Adipocyte (in vitro differentiated cells): ENCODE results near the gene SOS1.

Experiments
- DNase-seq: peaks from one replicate; pipeline ENCODE4 v3.0.0-alpha.2; 2015; ENCODE audit warnings: low read depth
- H3K27me3 ChIP-seq: replicated peaks from 2 replicates; pipeline ENCODE4 v1.7.0; 2013; ENCODE audit warnings: mild to moderate bottlenecking, low read length, moderate library complexity; ENCODE audit not compliant: control insufficient read depth, insufficient read depth
- H3K36me3 ChIP-seq: 2 replicates; pipeline ENCODE4 v1.7.0; 2013; ENCODE audit warnings: low read length, mild to moderate bottlenecking, moderate library complexity; ENCODE audit not compliant: control insufficient read depth, insufficient read depth, severe bottlenecking
- H3K4me1 ChIP-seq: 2 replicates; pipeline ENCODE4 v1.7.0; 2013; ENCODE audit warnings: mild to moderate bottlenecking, low read length, moderate library complexity; ENCODE audit not compliant: control insufficient read depth, insufficient read depth
- H3K4me3 ChIP-seq: 2 replicates; pipeline ENCODE4 v1.7.0; 2013; ENCODE audit warnings: mild to moderate bottlenecking, low read length, moderate library complexity
- H3K9ac ChIP-seq: 2 replicates; pipeline ENCODE4 v1.7.0; 2013; ENCODE audit warnings: mild to moderate bottlenecking, low read length, moderate library complexity
- H3K9me3 ChIP-seq: 2 replicates; pipeline ENCODE4 v1.7.0; 2013; ENCODE audit warnings: mild to moderate bottlenecking, low read length, moderate library complexity; ENCODE audit not compliant: control insufficient read depth

SOS1 gene

GRCh38 chr2:39095624-39096023, 25.2 kb downstream of the SOS1 start:
- Histone ChIP-seq H3K36me3 (peaks cover 27% of the 10 kb centered on the region), H3K27me3 (no peaks in the 10 kb centered on the region)
- no peak for DNase-seq

DNA sequence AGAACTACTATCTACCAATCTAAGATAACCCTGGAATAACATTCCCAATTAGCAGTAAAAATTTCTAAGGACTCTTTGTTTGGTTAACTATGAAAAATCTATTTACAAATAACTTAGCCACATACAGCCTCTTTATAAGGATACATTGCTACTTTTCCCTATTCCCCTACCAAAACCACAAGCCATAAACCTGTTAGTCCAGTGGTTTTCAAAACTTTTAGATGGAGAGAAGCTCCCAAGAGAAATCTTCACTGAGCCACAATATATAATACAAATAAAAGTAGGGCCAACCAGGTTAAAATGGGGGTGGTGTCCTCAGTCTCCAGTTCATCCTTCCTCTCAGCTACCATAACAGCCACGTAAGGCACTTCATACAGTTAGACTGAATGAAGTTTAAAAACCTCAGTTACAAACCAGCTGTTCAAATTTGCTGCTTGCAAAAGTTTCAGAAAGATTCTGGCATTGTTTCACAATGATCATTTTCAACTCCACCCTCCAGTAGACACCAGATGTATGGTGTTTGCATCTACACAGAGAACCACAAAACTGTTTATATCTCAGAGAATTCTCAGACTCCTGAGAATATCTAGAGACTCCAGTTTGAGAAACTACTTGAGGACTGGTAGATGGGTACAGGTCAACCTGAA, 26.0 kb downstream of the SOS1 start:
- Histone ChIP-seq H3K9ac (no peak overlapping the region), H3K27me3 (no peaks in the 10 kb centered on the region), H3K9me3 (no peaks in the 10 kb centered on the region), H3K4me3 (no peak overlapping the region), H3K36me3 (peaks cover 34% of the 10 kb centered on the region), H3K4me1 (peaks cover 51% of the 10 kb centered on the region)
- DNase-seq = peak; percentile 77

More at GRCh38 chr2:39095624-39096023, 25.2 kb downstream of the SOS1 start:
- Histone ChIP-seq H3K9me3 (no peaks in the 10 kb centered on the region), H3K4me3 (no peak overlapping the region), H3K4me1 (peaks cover 51% of the 10 kb centered on the region), H3K9ac (no peak overlapping the region)

DNA sequence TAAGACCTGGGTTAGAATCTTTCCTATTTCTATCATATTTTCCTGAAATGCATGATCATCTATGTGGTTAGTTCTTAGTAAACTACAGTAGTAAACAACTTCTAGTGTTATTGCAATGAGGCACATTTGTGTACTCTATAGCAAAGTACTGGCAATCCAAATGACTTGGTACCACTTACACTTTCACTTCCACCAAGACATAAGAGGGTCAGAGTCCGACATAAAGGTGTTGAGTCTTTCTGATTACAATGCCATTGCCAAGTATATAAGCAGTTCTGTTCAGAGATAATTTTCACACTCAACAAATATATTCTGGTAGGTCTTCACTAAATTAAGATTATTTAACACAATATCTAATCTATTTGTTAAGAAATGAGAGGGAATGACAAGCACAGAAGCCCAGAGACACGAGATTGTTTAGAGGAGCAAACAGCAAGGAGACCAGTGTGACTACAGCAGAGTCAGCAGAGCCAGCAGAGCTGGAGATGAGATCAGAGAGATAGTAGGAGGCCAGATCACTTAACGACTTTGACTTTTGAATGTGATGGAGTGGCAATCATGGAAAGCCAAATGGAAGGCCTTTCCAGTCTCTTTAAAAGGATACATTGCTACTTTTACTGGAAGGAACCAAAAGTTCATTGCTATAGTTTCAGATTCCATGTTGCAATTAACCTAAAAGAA, 27.5 kb downstream of the SOS1 start:
- no peaks in the 10 kb centered on the region for H3K27me3 ChIP-seq
- DNase-seq = no peak
- no peaks in the 10 kb centered on the region for H3K9me3 ChIP-seq
- H3K9ac ChIP-seq = no peak overlapping the region
- H3K4me1 ChIP-seq = peaks cover 51% of the 10 kb centered on the region
- no peak overlapping the region for H3K4me3 ChIP-seq
- peaks cover 45% of the 10 kb centered on the region for H3K36me3 ChIP-seq

GRCh38 chr2:39091543-39091942, 29.3 kb downstream of the SOS1 start:
- Histone ChIP-seq H3K36me3 (peaks cover 48% of the 10 kb centered on the region), H3K9me3 (no peaks in the 10 kb centered on the region), H3K4me1 (peaks cover 44% of the 10 kb centered on the region), H3K9ac (no peak overlapping the region), H3K27me3 (no peaks in the 10 kb centered on the region), H3K4me3 (no peak overlapping the region)
- DNase-seq = no peak

- H3K36me3 ChIP-seq = peaks cover 49% of the 10 kb centered on the region
- no peak for DNase-seq
- peaks cover 43% of the 10 kb centered on the region for H3K4me1 ChIP-seq
- no peak overlapping the region for H3K9ac ChIP-seq
- H3K4me3 ChIP-seq = no peak overlapping the region
- no peaks in the 10 kb centered on the region for H3K9me3 ChIP-seq
- no peaks in the 10 kb centered on the region for H3K27me3 ChIP-seq
These were observed 29.8 kb downstream of the SOS1 start for GRCh38 chr2:39091063-39091462.

DNA sequence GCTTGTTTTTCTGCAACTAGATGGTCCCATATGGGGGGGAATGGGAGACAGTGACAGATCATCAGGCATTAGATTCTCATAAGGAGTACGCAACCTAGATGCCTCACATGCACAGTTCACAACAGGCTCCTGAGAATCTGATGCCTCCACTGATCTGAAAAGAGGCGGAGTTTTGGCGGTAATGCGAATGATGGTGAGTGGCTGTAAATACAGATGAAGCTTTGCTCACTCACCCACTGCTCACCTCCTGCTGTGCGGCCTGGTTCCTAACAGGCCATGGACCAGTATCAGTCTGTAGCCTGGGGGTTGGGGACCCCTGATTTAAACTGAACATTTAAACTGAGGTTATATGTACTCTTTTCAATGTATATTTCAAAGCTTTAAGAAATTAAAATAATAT, 40.7 kb downstream of the SOS1 start:
- Histone ChIP-seq H3K36me3 (peaks cover 25% of the 10 kb centered on the region), H3K9me3 (no peaks in the 10 kb centered on the region), H3K4me1 (peaks cover 4% of the 10 kb centered on the region), H3K9ac (no peak overlapping the region), H3K4me3 (no peak overlapping the region), H3K27me3 (no peaks in the 10 kb centered on the region)
- DNase-seq = no peak

DNA sequence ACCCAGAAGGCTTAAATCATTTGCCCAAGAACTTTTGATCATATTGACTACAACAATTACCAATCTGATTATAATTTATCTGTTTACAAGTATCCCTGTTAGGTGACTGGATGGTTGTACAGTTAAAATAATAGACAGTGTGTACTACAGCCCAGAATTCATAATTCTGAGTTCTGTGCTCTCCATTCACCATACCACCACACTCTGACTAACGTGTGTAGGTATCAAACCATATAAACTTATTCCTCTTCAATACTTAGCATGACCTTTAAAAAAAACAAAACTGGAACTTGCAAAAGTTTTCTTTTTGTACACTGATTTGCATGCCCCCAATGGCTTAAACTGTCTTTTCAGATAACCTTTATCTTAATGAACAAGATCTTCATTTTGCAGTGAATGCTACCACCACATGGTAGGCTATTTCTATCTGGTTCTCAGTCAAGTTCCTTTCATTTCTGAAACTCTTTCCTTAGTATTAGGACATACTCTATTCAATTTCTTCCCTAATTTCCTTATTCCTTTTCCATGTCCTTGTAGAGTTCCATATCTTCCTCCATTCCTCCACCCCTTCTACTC, 50.9 kb downstream of the SOS1 start:
- no peak for DNase-seq
- H3K9me3 ChIP-seq = no peaks in the 10 kb centered on the region
- no peaks in the 10 kb centered on the region for H3K4me1 ChIP-seq
- no peak overlapping the region for H3K4me3 ChIP-seq
- no peak overlapping the region for H3K9ac ChIP-seq
- no peaks in the 10 kb centered on the region for H3K27me3 ChIP-seq
- peaks cover 42% of the 10 kb centered on the region for H3K36me3 ChIP-seq

DNA sequence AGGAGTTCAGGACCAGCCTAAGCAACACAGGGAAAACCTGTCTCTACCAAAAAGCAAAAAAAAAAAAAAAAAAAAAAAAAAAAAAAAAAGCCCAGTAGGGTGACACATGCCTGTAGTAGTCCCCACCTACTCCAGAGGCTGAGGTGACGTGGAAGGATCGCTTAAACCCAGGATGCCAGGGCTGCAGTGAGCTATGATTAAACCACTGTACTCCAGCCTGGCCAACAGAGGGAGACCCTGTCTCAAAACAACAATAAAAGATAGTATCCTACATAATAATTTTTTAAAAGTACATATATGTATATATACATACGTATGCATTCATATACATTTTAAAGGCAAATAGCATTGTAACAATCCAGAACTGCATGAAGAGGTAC, 51.7 kb downstream of the SOS1 start:
- no peak for DNase-seq
- H3K27me3 ChIP-seq = no peaks in the 10 kb centered on the region
- no peaks in the 10 kb centered on the region for H3K4me1 ChIP-seq

DNA sequence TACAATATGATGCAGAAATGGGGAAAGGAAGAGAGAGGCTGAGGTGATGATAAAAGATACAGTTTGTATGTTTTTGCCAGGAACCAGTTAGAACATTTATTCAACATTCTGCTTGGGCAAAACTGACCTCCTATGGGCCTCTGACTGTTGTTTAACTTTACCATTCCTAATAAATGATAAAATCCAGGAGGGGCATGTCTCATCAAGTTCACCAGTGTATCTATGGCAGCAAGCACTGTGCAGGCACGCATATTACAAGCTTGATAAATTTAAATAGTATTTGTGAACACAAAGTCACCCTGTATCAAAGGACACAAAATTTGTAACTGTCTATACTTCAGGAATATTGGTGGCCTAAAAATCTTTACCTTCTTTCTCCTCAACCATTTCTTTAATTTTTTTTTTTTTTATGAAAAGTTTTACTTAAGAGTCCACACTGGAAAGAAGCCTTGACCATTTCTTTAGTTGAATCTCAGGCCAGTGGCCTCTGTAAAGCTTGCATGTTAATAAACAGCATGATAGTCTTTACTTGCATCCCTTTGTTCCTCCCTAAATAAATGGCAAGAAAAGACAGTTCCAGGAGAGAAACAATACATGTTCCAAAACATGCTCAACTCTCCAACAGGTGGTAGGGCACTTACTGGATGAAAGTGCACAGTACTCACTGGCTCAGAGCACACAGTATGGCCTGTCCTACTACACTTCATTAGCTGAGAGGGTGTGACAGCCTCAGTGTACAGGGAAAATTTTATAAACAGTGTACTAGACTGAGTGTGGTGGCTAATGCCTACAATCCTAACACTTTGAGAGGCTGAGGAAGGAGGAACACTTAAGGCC, 52.3 kb downstream of the SOS1 start:
- no peaks in the 10 kb centered on the region for H3K27me3 ChIP-seq
- H3K36me3 ChIP-seq = peaks cover 44% of the 10 kb centered on the region
- H3K4me1 ChIP-seq = no peaks in the 10 kb centered on the region

More for the DNA sequence above, 51.7 kb downstream of the SOS1 start:
- Histone ChIP-seq H3K9me3 (no peaks in the 10 kb centered on the region), H3K36me3 (peaks cover 45% of the 10 kb centered on the region), H3K4me3 (no peak overlapping the region), H3K9ac (no peak overlapping the region)

GRCh38 chr2:39065616-39066015, 55.2 kb downstream of the SOS1 start:
- DNase-seq = no peak
- Histone ChIP-seq H3K27me3 (no peaks in the 10 kb centered on the region), H3K9me3 (no peaks in the 10 kb centered on the region), H3K4me3 (no peak overlapping the region), H3K4me1 (no peaks in the 10 kb centered on the region), H3K36me3 (peaks cover 42% of the 10 kb centered on the region), H3K9ac (no peak overlapping the region)

More for the DNA sequence above, 52.3 kb downstream of the SOS1 start:
- DNase-seq = peak; percentile 17
- Histone ChIP-seq H3K9me3 (no peaks in the 10 kb centered on the region), H3K4me3 (no peak overlapping the region), H3K9ac (no peak overlapping the region)

DNA sequence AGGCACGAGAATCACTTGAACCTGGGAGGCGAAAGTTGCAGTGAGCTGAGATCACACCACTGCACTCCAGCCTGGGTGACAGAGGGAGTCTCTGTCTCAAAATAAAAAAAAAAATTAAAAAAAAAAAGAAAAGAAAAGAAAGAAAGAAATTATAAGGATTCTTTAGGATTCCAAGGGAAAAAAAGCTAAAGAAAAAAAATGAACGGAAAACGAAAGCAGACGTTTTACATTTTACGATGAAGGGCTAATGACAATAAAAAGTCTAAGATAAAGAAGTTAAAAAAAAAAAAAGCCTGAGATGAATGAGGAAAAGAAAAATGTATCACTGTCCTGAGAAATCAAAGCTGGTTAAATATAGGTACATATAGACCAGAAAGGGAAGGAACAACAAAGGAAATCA, 58.5 kb downstream of the SOS1 start:
- H3K27me3 ChIP-seq = no peaks in the 10 kb centered on the region
- no peak for DNase-seq
- H3K4me1 ChIP-seq = peaks cover 9% of the 10 kb centered on the region
- H3K9me3 ChIP-seq = no peaks in the 10 kb centered on the region
- no peak overlapping the region for H3K9ac ChIP-seq
- no peak overlapping the region for H3K4me3 ChIP-seq
- H3K36me3 ChIP-seq = peaks cover 44% of the 10 kb centered on the region
